A549 (cell line): ENCODE results near the gene PTPN1.
A peak's percentile ranks its signal among the peaks of the same experiment; 100 is the strongest.

Experiments
- CEBPB ChIP-seq, 2 experiments: fragments of >200 bp in 1 of 2; sonication (Bioruptor Twin) in 1 of 2; formaldehyde crosslinking in 1 of 2; IDR thresholded peaks; 2 replicates each; pipeline ENCODE4 v1.6.1; 2012 to 2016
- EP300 ChIP-seq, 2 experiments: fragments of >200 bp; sonication (Bioruptor Twin); formaldehyde crosslinking; IDR thresholded peaks; 2 replicates in 1 of 2; 3 replicates in 1 of 2; pipeline ENCODE4 v1.6.1; 2016 to 2017
- JUNB ChIP-seq: fragments of >200 bp; sonication (Bioruptor Twin); formaldehyde crosslinking; IDR thresholded peaks from 2 replicates; pipeline ENCODE4 v1.6.1; 2016
- MYC ChIP-seq: IDR thresholded peaks from 2 replicates; pipeline ENCODE4 v1.6.1; 2012; ENCODE audit warnings: mild to moderate bottlenecking, inconsistent platforms, low read length, improper control_type of control experiment, borderline replicate concordance
- POLR2A ChIP-seq: IDR thresholded peaks from 2 replicates; pipeline ENCODE4 v1.6.1; 2012; ENCODE audit warnings: mild to moderate bottlenecking, low read length
- RARB ChIP-seq: fragments of 250-450 bp; sonication (Bioruptor Pico); IDR thresholded peaks from 2 replicates; pipeline ENCODE4 v1.8.0; 2021; ENCODE audit warnings: mild to moderate bottlenecking, moderate library complexity
- SMC3 ChIP-seq: fragments of >200 bp; sonication (Bioruptor Twin); formaldehyde crosslinking; IDR thresholded peaks from 3 replicates; pipeline ENCODE4 v1.6.1; 2018; ENCODE audit warnings: inconsistent platforms
- ZSCAN20 ChIP-seq: fragments of 250-450 bp; sonication (Bioruptor Pico); IDR thresholded peaks from 2 replicates; pipeline ENCODE4 v1.8.0; 2022; ENCODE audit warnings: mild to moderate bottlenecking, moderate library complexity
- TF ChIP-seq, protein P1 (sequence below): IDR thresholded peaks from 2 replicates; pipeline ENCODE4 v1.6.1; 2012
- TF ChIP-seq, protein P2 (sequence below): fragments of >200 bp; sonication (Bioruptor Twin); formaldehyde crosslinking; IDR thresholded peaks from 3 replicates; pipeline ENCODE4 v1.5.1; 2016
- TF ChIP-seq, protein P3 (sequence below): fragments of >200 bp; sonication (Bioruptor Twin); formaldehyde crosslinking; IDR thresholded peaks from 3 replicates; pipeline ENCODE4 v1.6.1; 2016

DNA sequence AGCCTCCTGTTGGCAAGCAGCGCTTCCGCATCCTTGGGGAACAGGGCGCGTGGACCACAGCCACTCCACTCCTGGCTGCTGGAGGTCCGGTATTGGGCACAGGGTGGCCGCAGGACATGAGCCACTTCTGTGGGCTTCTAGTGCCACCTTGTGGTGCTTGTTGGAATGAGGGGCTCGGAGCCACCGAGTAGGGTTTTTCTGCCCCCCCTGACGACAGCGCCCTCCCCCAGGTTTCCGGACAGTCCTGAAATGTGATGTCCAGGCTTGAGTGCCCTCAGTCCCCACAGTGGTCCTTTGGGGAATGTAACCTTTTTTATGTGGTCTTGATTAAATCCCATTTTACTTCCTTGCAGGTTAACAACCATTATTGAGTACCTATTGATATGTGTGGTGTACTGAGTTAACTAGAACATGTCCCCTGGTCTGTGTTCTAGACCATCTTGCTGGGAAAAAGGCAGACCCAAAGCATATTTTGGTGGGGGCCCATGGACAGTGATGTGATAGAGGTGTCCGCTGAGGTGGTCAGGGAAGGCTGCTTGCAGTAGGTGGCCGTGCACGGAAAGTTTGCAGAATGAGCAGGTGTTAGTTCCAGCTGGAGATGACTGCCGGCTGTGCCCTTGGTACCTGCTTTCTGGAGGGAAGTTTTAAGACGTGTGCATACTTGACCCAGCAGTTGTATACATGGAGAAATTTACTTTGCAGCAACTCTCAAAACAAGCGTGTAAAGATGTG, 70.0 kb downstream of the PTPN1 start:
- TF ChIP-seq POLR2A: no peak
- TF ChIP-seq, protein P1, sequence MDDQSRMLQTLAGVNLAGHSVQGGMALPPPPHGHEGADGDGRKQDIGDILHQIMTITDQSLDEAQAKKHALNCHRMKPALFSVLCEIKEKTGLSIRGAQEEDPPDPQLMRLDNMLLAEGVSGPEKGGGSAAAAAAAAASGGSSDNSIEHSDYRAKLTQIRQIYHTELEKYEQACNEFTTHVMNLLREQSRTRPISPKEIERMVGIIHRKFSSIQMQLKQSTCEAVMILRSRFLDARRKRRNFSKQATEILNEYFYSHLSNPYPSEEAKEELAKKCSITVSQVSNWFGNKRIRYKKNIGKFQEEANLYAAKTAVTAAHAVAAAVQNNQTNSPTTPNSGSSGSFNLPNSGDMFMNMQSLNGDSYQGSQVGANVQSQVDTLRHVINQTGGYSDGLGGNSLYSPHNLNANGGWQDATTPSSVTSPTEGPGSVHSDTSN: no peak
- TF ChIP-seq RARB (CRISPR knock-in tag): no peak
- TF ChIP-seq SMC3: peak; percentile 85
- TF ChIP-seq, protein P2, sequence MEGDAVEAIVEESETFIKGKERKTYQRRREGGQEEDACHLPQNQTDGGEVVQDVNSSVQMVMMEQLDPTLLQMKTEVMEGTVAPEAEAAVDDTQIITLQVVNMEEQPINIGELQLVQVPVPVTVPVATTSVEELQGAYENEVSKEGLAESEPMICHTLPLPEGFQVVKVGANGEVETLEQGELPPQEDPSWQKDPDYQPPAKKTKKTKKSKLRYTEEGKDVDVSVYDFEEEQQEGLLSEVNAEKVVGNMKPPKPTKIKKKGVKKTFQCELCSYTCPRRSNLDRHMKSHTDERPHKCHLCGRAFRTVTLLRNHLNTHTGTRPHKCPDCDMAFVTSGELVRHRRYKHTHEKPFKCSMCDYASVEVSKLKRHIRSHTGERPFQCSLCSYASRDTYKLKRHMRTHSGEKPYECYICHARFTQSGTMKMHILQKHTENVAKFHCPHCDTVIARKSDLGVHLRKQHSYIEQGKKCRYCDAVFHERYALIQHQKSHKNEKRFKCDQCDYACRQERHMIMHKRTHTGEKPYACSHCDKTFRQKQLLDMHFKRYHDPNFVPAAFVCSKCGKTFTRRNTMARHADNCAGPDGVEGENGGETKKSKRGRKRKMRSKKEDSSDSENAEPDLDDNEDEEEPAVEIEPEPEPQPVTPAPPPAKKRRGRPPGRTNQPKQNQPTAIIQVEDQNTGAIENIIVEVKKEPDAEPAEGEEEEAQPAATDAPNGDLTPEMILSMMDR: peak; percentile 91
- no peak for TF ChIP-seq EP300 (IDR thresholded peaks at IDR 0.05)
- TF ChIP-seq JUNB: no peak
- TF ChIP-seq, protein P3, sequence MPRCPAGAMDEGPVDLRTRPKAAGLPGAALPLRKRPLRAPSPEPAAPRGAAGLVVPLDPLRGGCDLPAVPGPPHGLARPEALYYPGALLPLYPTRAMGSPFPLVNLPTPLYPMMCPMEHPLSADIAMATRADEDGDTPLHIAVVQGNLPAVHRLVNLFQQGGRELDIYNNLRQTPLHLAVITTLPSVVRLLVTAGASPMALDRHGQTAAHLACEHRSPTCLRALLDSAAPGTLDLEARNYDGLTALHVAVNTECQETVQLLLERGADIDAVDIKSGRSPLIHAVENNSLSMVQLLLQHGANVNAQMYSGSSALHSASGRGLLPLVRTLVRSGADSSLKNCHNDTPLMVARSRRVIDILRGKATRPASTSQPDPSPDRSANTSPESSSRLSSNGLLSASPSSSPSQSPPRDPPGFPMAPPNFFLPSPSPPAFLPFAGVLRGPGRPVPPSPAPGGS: no peak
- no peak for TF ChIP-seq MYC
- no peak for TF ChIP-seq CEBPB (IDR thresholded peaks at IDR 0.05)
- no peak for TF ChIP-seq ZSCAN20 (CRISPR knock-in tag)
